ENCODE data around the gene ACSS1.

DNA sequence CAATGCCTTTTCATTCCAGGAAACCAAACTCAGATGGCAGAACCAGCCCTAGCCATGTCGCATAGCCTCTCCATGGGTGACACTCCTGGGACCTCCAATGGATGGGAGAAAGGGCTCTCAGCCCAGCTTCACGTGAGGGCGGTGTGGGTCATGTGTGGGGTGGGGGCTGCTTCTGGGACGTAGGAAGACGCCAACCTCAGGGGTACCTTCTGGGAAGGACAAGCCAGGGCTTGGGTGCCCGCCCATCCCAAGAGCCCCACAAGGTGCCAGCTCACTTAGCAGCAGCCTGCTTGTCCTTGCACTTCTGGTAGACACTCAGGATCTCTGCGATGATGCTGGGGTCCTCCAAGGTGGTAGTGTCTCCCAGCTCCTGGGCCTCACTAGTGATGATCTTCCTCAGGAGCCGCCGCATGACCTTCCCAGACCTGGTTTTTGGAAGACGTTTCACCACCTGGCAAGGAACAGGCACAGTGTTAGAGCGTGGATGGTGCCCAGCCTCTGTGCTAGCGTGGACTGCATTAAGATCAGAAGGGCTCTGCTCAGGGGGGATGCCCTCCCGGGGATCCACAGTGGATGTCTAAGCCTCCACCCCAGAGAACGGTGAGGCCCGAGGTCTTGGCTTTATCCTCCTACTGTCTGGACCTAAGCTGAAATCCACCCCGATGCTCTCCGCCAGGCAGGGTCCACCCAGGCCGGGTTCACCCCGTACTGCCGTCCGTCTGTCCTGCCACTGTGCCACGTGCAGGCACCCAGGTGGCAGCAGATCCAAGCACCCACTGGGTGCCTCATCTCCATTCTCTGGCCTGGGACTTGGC lies 50.2 kb downstream of the ACSS1 start:
- TF ChIP-seq, protein P1, sequence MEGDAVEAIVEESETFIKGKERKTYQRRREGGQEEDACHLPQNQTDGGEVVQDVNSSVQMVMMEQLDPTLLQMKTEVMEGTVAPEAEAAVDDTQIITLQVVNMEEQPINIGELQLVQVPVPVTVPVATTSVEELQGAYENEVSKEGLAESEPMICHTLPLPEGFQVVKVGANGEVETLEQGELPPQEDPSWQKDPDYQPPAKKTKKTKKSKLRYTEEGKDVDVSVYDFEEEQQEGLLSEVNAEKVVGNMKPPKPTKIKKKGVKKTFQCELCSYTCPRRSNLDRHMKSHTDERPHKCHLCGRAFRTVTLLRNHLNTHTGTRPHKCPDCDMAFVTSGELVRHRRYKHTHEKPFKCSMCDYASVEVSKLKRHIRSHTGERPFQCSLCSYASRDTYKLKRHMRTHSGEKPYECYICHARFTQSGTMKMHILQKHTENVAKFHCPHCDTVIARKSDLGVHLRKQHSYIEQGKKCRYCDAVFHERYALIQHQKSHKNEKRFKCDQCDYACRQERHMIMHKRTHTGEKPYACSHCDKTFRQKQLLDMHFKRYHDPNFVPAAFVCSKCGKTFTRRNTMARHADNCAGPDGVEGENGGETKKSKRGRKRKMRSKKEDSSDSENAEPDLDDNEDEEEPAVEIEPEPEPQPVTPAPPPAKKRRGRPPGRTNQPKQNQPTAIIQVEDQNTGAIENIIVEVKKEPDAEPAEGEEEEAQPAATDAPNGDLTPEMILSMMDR (IDR thresholded peaks at IDR 0.05) = no peak
- TF ChIP-seq POLR2A (IDR thresholded peaks at IDR 0.05) = no peak

All from tibial nerve (tissue), 3 donors.